ENCODE results near the gene NCOA7.
A peak's percentile ranks its signal among the peaks of the same experiment; 100 is the strongest.
"Not testable (repeated sequence)": the region's sequence is repeated elsewhere in the genome, so short reads cannot be mapped to it uniquely, and the experiment has no call there.

NCOA7 gene

DNA sequence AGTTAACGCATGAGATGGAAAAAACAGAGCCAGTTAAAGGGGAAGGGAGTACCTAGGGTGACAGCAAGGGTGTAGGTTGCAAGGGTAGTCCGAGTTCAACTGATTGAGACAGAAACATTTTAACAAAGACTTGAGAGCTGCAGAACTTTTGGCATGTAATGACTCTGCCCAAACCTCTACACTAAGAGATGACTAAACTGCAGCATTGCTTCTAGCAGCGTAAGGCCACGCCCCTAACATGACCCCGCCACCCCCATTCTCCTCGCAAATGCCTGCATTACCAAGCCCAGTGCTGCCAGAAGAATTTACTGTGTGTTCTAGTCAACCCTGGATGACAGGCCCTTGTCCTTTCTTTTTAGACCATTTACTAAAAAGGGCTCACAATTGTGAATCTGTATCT, 159.5 kb downstream of the NCOA7 start:
- no peak for DNase-seq (ENCODE audit: low read depth)

DNA sequence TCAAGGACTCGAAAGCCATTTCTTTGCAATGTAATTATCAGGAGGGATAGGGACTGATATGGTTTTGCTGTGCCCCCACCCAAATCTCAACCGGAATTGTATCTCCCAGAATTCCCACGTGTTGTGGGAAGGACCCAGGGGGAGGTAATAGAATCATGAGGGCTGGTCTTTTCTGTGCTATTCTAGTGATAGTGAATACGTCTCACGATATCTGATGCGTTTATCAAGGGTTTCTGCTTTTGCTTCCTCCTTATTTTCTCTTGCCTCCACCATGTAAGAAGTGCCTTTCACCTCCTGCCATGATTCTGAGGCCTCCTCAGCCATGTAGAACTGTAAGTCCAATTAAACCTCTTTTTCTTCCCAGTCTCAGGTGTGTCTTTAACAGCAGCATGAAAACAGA, 160.0 kb downstream of the NCOA7 start:
- DNase-seq (ENCODE audit: low read depth) = not testable (repeated sequence)

DNA sequence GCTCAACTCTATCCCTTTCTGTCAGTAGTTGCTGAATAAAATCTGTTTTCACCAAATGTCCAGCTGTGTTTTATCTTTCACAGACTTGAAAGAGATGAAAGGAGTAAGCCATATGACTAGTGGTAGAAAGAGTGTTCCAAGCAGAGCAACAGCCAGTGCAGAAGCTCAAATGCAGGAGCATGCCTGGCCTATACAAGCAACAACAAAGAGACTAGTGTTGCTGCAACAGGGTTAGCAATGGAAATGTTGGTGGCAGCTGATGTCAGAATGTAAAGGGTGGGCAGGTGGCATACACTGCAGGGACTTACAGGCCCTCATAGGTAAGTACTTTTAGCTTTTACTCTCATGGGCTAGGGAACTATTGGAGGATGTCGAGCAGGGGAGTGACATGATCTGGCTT, 160.6 kb downstream of the NCOA7 start:
- DNase-seq (ENCODE audit: low read depth) = no peak

DNA sequence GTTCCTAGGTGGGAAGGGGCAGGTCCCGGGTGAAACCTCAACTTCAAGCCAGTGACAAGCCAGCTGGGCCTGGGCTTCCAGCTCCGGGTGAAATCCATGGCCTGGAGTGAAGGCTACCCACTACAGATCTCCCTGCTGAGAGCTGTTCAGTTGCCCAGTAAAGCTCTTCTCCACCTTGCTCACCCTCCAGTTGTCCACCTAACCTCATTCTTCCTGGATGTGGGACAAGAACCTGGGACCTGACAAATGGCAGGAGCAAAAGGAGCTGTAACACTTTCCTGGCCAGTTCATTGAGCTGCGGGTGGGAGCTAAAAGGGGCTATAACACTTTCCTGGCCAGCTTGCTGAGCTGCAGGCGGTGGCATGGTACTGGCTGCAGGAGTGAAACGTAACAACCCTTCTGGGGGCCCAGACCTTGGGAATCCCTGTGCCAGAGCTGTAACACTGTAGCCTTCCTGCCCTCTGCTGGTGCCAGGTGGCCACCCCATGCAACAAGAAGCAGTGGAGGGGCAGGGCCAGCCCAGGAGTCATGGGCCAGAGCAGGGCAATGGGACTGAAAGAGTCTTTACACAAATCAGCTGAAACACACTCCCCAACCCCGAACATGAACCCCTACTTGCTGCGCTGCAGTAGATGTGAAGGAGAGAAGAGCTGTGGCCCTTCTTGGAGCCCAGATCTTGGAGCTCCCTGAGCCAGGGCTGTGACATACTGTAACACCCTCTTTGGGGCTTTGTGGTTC, 162.2 kb downstream of the NCOA7 start:
- no peak for DNase-seq (ENCODE audit: low read depth)

DNA sequence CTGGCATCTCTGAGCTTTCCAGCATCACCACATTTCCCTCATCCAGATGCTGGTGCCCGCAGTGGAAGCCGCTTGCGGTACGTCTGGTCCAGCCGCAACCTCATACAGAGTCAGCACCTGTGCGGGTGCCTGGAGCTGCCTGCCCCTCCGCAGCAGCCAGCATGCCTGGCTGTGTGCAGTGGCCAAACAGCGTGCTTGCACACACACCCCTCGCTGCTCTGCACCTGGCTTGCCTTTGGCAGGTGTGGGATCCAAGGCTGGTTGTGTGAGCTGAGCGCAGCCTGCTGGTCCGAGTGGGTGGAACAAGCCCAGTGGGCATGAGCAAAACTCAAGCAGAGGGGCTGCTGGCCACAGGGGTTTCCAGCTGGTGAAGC, 162.7 kb downstream of the NCOA7 start:
- DNase-seq (ENCODE audit: low read depth) = no peak

DNA sequence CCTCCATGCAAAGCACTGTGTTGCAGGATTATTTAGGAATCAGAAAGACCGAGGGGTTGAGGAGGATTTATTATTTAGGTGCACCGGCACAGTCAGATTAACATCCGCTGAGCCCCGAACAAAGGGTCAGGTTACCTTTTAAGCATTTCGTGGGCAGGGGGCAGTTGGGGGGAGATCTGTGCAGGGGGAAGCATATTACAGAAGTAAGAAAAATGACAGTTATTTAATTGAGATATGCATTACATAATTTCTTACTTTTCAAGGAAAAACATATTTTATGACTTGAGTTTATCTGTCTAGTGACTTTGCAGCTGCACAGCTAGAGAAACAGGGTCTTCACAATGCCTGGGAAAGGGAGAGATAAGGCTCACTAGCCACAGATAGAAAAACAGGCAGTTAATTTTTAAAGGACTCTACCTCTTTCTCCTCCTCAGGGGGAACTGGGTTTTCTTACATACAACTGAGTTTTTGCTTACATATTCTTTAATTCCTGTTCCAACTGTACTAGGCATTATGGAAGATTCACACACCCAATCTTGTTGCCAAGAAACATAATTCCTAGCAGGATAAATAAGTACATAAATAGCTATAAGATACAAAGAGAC, 164.1 kb downstream of the NCOA7 start:
- DNase-seq (ENCODE audit: low read depth) = no peak

DNA sequence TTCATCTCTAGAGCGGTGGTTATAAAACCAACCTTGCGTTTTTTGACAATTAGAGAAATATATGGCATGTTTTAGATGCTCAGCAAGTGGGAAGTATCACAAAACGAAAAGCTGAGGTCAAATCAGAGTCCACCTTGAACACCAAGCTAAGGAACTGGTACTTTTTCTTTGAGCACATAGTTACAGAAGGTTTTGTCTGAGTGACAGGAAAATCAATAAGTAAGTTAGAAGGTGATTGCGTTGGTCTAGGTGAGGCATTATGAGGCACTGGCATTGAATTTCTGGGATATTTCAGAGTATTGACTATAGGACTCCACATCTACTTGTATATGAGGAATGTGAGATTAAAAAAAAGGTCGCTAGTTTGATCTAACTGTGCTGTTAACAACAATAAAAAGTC, 165.2 kb downstream of the NCOA7 start:
- DNase-seq (ENCODE audit: low read depth) = no peak

DNA sequence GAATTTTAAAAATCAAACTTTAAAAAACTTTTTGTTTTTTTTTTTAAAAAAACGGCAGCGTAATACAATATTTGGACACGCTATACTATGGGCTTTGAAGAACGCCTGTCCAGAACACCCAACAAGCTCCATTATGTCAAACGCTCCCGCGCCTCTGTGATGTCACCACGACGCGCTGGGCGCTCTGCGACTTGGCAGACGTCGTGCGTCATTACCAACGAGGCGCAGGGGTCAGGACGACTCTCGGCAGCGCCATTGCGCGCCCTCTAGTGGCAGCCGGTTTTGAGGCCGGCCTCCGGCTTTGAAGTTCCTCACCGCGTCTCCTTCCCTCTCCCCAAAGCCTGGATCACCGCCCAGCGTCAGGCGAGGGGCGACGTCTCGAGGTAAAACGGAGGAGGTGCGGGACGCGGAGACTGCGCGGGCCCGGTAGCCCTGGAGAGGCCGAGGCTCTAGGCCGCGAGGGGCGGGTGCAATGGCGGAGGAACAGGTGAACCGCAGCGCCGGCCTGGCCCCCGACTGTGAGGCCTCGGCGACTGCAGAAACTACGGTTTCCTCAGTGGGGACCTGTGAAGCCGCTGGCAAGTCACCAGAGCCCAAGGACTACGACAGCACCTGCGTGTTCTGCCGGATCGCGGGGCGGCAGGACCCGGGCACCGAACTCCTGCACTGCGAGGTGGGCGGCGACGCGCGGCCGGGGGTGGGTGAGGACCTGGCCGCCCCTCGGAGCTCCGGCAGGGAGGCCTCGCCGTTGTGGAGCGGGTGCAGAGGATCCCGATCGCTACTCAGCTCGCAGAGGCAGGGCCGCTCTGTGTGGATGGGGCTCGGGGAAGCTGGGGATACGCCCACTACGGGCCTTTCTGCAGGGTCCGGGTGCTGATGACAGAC, 166.0 kb downstream of the NCOA7 start, which contains the start of gene HINT3:
Gene HINT3 (plus strand): TSS at position 265 of the 885 bp plus-strand sequence. CDS start 208 bp downstream, at position 473.
- peak; percentile 98 for DNase-seq (ENCODE audit: low read depth)

DNA sequence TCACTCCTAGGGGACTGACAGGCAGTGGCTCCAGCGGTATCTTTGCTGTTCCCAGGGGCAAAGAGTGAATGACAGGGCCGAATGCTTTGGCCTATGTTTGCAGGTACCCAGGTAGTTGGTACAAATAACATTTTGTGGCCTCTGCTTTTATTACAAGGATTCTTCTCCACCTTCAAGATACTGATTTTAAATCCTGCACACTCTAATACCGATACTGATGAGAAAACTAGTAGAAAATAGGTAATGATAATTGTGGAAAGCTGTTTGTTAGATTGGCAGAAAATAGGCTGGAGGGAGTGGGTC, 166.6 kb downstream of the NCOA7 start:
- no peak for DNase-seq (ENCODE audit: low read depth)

DNA sequence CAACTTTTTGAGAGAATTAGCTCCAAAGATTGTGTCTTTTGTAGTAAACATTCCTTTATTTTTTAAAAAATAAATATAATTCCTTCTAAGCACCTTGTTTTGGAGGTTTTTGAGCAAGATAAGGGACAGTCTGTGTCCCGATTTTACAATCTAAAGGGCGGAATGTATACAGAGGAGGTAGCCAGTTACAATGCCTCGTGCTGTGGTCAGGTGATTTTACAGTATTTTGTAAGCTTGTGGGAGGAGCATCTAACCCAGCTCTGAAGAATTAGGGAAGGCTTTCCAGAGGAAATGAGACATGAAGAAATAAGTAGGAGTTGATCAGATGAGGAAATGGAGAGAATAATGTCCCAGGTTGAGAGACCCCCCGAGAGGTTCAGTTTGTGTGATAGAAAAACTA, 167.1 kb downstream of the NCOA7 start:
- no peak for DNase-seq (ENCODE audit: low read depth)

DNA sequence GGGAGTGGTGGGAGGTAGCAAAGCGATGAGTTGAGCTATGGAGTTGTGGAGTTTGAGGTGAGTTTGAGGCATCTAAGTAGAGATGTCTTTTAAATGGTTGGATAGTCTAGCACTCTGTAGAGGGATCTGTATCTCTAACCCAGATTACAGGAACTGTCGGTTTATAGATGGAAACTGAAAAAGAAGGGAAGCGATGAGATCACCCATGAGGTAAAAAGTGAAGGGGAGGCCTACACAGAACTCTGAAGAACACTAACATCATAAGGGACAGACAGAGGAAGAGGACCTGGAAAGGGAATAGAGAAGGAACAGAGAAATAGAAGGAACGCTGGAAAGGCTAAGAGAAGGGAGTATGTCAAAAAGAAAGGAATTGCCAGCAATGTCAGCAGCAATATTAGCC, 168.3 kb downstream of the NCOA7 start:
- no peak for DNase-seq (ENCODE audit: low read depth)

DNA sequence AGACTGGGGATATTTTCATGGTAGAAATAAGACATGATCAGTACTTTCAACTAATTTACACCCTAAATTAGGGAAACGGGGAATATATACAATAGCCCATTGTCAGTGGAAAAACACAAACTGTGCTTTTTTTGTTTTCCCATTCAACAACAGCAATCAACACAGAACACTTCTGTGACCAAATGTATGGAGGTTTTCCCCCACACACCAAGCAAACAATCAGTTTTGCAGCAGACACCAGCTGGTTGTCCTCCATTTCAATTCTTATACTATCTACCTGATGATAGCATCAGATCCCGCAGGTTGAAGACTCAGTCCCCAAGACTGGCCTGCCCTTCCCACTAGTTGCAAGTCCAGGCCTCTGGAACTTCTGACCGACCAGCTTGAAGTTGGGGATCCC, 170.4 kb downstream of the NCOA7 start:
- DNase-seq (ENCODE audit: low read depth) = no peak

DNA sequence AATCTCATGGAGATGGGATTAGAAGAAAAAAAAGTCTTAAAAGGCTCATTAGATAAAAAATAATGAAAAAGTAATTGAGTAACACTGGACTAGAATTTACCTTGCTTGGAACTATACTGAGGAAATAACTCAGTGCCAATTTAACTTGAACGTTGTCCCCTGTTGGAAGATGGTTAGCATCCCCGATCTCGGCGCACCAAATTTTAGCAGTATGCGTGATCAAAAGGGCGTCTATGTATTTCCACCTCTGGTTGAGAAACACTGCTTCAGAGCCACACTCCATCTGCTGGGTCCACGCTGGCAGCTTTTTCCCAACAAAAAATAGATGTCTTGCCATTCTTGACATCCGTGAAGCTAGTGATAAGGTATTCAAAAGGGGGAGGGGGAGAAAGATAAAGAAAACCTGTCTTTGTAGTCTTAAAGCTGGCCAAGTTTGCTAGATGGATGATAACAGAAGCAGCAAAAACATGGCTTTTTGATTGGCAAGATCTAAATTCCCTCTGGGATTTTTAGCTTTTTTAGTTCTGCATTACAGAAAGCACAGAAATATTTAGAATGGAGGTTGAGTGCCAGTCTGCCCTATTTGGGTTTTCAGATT, 172.2 kb downstream of the NCOA7 start:
- DNase-seq (ENCODE audit: low read depth) = no peak

DNA sequence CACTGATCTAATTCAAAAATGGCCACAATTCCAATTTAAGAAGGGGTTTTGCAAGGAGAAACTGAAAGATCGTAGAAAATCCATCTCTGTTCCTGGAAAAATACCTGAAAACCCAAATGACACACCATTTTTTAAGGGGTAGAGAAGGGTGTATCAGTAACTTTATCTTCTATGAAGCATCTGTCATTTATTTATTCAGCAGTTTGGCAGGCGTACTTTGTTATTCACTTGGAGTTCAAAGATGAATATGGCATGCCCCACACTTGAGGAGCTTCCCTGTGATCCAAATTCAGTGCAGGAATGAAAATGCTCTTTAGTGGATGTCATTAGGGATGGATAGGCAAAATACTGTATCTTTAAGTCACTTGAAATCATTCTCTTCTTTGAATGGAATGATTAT, 173.1 kb downstream of the NCOA7 start:
- no peak for DNase-seq (ENCODE audit: low read depth)

DNA sequence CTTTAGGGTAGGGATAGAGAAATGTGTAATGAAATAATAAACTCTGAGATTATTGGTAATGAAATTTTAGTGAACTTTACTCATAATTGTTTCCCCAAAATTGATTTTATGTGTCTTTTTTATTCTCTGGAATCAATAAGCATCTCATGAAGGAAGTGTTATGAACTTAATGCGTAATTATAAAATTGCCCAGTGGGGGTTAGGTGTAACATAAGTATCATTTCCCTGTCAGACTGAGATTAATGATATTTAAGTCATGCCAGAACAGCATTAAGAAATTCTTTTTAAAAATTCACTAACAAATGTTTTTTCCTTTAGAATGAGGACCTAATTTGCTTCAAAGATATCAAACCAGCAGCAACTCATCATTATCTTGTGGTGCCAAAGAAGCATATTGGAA, 175.8 kb downstream of the NCOA7 start:
- no peak for DNase-seq (ENCODE audit: low read depth)

DNA sequence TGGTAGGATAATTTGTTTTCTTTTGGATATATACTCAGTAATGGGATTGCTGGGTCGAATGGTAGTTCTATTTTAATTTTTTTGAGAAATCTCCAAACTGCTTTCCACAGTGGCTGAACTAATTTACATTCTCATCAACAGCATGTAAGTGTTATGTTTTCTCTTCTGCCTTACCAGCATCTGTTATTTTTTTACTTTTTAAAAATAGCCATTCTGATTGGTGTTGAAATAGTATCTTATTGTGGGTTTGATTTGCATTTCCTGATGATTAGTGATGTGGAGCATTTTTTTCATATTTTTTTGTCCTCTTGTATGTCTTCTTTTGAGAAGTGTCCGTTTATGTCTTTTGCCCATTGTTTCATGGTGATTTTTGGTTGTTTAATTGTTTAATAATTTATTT, 177.7 kb downstream of the NCOA7 start:
- no peak for DNase-seq (ENCODE audit: low read depth)

DNA sequence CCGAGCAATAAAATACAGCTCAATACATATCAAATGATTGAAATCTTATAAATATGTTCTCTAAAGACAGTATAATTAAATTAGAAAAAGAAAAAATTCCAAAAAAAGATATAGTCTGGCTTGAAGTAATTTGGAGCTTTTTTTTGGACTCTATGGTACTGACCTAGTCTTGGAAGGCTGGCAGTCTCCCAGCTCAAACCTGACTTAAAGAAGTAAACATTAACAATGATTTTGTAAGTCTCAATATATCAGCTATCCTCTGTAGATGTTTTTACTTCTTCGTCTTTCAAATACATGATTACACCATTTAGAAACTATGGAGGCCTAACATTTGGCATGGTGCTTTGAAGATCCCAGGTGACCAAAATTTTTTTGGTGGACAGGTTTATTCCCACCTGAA, 180.0 kb downstream of the NCOA7 start:
- no peak for DNase-seq (ENCODE audit: low read depth)

DNA sequence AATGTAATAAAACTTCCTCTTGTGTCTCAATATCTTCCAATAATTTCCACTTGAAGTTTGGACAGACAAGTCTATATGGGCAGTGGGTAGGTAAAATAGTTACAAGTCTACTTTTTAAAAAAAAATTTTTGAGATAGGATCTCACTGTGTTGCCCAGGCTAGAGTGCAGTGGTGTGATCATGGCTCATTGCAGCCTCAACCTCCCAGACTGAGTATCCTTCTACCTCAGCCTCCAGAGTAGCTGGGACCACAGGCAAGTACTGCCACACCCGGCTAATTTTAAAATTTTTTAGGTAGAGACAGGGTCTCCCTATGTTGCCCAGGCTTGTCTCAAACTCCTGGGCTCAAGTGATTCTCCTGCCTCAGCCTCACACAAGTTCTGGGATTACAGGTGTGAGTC, 181.7 kb downstream of the NCOA7 start:
- not testable (repeated sequence) for DNase-seq (ENCODE audit: low read depth)

DNA sequence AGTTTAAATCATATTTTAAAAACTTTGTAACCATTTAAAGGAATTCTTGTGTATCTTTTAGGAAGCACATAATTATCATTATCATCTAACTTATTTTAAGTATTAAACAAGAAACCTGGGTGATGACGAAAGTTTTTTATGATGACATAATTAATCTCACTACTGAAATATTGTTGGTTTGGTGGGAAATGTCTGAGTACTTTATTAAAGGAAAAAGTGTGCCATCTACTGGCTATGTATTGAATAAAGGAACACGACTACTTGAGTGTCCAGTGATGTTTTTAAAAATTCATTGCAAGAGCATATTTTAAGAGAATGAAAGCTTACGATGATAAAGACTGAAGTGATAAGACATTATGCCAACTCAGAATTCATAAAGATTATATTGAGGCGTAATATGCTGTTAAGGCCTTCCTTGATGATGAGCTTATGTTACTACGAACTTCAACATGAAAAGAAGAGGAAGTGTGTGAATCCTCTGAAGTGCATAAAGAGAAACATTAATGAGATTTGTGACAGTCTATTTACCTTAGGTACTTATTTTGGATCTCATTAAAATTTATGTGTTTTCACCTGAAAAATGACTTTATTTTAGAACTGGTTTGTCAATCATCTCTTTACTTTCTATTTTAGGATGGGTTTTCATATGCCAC, 183.6 kb downstream of the NCOA7 start:
- DNase-seq (ENCODE audit: low read depth) = no peak

DNA sequence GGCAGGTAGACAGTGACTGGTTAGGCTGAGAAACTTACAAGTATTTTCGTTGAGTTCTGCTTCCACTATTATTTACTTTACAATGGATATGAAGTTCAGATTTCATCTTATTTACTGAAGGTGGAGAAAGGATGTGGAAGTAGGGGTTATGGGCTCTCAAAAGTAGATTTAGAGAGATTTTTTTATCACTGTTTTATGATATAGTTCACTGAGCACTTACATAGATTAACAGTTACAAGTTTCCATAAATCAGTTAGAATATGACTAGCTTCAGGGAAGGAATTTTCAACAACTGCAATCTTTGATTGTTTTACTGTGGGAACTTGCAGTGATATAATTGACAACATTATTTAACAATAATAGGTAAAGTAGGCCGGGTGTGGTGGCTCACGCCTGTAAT, 188.3 kb downstream of the NCOA7 start:
- no peak for DNase-seq (ENCODE audit: low read depth)

Data from stimulated activated CD8-positive, alpha-beta memory T cell treated with anti-CD3 and anti-CD28 coated beads, Interleukin-12 subunit alpha, Interleukin-12 subunit beta, amount 100 ng/mL, for 1 hour (primary cell).